IPS DF 6.9 (cell line): ENCODE measurements around the gene LRFN3.

Source experiments
- DNase-seq: peaks from one replicate; pipeline ENCODE4 v3.0.0-alpha.2; 2013; ENCODE audit warnings: low read depth, low spot score
- H3K27ac ChIP-seq: one replicate; pipeline ENCODE4 v1.5.1; 2013; ENCODE audit warnings: low read length, control low read depth
- H3K27me3 ChIP-seq: 2 replicates; pipeline ENCODE4 v1.6.1; 2013; ENCODE audit warnings: mild to moderate bottlenecking, low read length; ENCODE audit not compliant: control insufficient read depth, insufficient read depth
- H3K36me3 ChIP-seq: 2 replicates; pipeline ENCODE4 v1.6.1; 2013; ENCODE audit warnings: low read length; ENCODE audit not compliant: control insufficient read depth, insufficient read depth
- H3K4me1 ChIP-seq: 2 replicates; pipeline ENCODE4 v1.6.1; 2013; ENCODE audit warnings: low read length; ENCODE audit not compliant: control insufficient read depth, insufficient read depth
- H3K4me3 ChIP-seq: 2 replicates; pipeline ENCODE4 v1.5.1; 2013; ENCODE audit warnings: mild to moderate bottlenecking, low read length
- H3K9me3 ChIP-seq: 2 replicates; pipeline ENCODE4 v1.6.1; 2013; ENCODE audit warnings: low read length, inconsistent platforms; ENCODE audit not compliant: control insufficient read depth, insufficient read depth
- WGBS: extraction: QIAGEN DNeasy Blood & Tissue Kit; methylation state at CpG from one replicate; pipeline ENCODE4 v1.1.7; 2013; ENCODE audit warnings: mixed read lengths, missing lambda C conversion rate; ENCODE audit not compliant: insufficient read length, insufficient coverage; 5-methylcytosine and 5-hydroxymethylcytosine counted together

LRFN3 gene

GRCh38 chr19:35897706-35898451, 38.3 kb upstream of the LRFN3 start:
- no peak for DNase-seq
- H3K9me3 ChIP-seq: no peaks in the 10 kb centered on the region
- H3K4me3 ChIP-seq: no peak overlapping the region
- no CpG with 5 or more reads among the region's 13 CpGs for WGBS
- H3K27ac ChIP-seq: no peak overlapping the region
- 0 out of 2 replicates have a peak, but pooled peaks cover 2% of the 10 kb centered on the region for H3K4me1 ChIP-seq
- no peaks in the 10 kb centered on the region for H3K27me3 ChIP-seq
- H3K36me3 ChIP-seq: peaks cover 18% of the 10 kb centered on the region

GRCh38 chr19:35898499-35898809, 37.7 kb upstream of the LRFN3 start:
- H3K4me1 ChIP-seq: peaks cover 5% of the 10 kb centered on the region; the same call in 1 of the 2 replicates
- peaks cover 18% of the 10 kb centered on the region for H3K36me3 ChIP-seq
- H3K27me3 ChIP-seq: no peaks in the 10 kb centered on the region
- H3K27ac ChIP-seq: no peak overlapping the region
- no peaks in the 10 kb centered on the region for H3K9me3 ChIP-seq
- no peak for DNase-seq
- no CpG with 5 or more reads among the region's 17 CpGs for WGBS
- peak overlapping the region; percentile 85; the same call in 1 of the 2 replicates for H3K4me3 ChIP-seq

- no CpG with 5 or more reads among the region's 43 CpGs for WGBS
- H3K27ac ChIP-seq: no peak overlapping the region
- H3K27me3 ChIP-seq: no peaks in the 10 kb centered on the region
- H3K36me3 ChIP-seq: peaks cover 16% of the 10 kb centered on the region
- DNase-seq: peak; percentile 48
- H3K9me3 ChIP-seq: no peaks in the 10 kb centered on the region
- H3K4me3 ChIP-seq: peak overlapping the region; percentile 85
- H3K4me1 ChIP-seq: peaks cover 5% of the 10 kb centered on the region; the same call in 1 of the 2 replicates
These were observed 36.5 kb upstream of the LRFN3 start for GRCh38 chr19:35899547-35900214.

- Histone ChIP-seq H3K4me3 (no peak overlapping the region), H3K36me3 (peaks cover 11% of the 10 kb centered on the region), H3K4me1 (peaks cover 5% of the 10 kb centered on the region; the same call in 1 of the 2 replicates), H3K27ac (no peak overlapping the region), H3K9me3 (no peaks in the 10 kb centered on the region), H3K27me3 (no peaks in the 10 kb centered on the region)
- WGBS: no CpG with 5 or more reads among the region's 2 CpGs
- no peak for DNase-seq
These were observed 35.0 kb upstream of the LRFN3 start for GRCh38 chr19:35901055-35901644.

- Histone ChIP-seq H3K27ac (no peak within 1 kb of the TSS), H3K4me3 (peak within 1 kb of the TSS; percentile 16; the same call in 1 of the 2 replicates)
- DNase-seq: no peak
These were observed 34.1 kb upstream of the LRFN3 start, which contains the start of gene HCST for GRCh38 chr19:35901854-35902661. Gene HCST, plus strand, starts transcription at chr19:35902529. Its CDS starts 65 bp downstream, at chr19:35902594.

GRCh38 chr19:35902870-35903475, 33.2 kb upstream of the LRFN3 start:
- no peaks in the 10 kb centered on the region; the same call in 1 of the 2 replicates for H3K36me3 ChIP-seq
- no peaks in the 10 kb centered on the region for H3K27me3 ChIP-seq
- no peak for DNase-seq
- H3K27ac ChIP-seq: no peak overlapping the region
- WGBS: no CpG with 5 or more reads among the region's 10 CpGs
- peaks cover 6% of the 10 kb centered on the region; the same call in 1 of the 2 replicates for H3K4me1 ChIP-seq
- peak overlapping the region; percentile 16; the same call in 1 of the 2 replicates for H3K4me3 ChIP-seq
- no peaks in the 10 kb centered on the region for H3K9me3 ChIP-seq

More at GRCh38 chr19:35901854-35902661, 34.1 kb upstream of the LRFN3 start, which contains the start of gene HCST:
- H3K36me3 ChIP-seq: peaks cover 4% of the 10 kb centered on the region
- peaks cover 6% of the 10 kb centered on the region; the same call in 1 of the 2 replicates for H3K4me1 ChIP-seq
- no CpG with 5 or more reads among the region's 6 CpGs for WGBS
- no peaks in the 10 kb centered on the region for H3K27me3 ChIP-seq
- H3K9me3 ChIP-seq: no peaks in the 10 kb centered on the region

- no CpG with 5 or more reads among the region's 24 CpGs for WGBS
- no peak overlapping the region for H3K27ac ChIP-seq
These were observed 32.5 kb upstream of the LRFN3 start for GRCh38 chr19:35903550-35904179.

GRCh38 chr19:35904311-35905068, 31.7 kb upstream of the LRFN3 start:
- Histone ChIP-seq H3K36me3 (no peaks in the 10 kb centered on the region), H3K27me3 (no peaks in the 10 kb centered on the region), H3K4me3 (no peak overlapping the region), H3K27ac (no peak overlapping the region), H3K9me3 (no peaks in the 10 kb centered on the region), H3K4me1 (peaks cover 6% of the 10 kb centered on the region)
- no CpG with 5 or more reads among the region's 10 CpGs for WGBS
- DNase-seq: no peak

More at GRCh38 chr19:35903550-35904179, 32.5 kb upstream of the LRFN3 start:
- Histone ChIP-seq H3K4me1 (peaks cover 4% of the 10 kb centered on the region; the same call in 1 of the 2 replicates), H3K36me3 (no peaks in the 10 kb centered on the region), H3K4me3 (peak overlapping the region; percentile 16; the same call in 1 of the 2 replicates), H3K27me3 (no peaks in the 10 kb centered on the region), H3K9me3 (no peaks in the 10 kb centered on the region)
- peak; percentile 54 for DNase-seq

- no peaks in the 10 kb centered on the region for H3K9me3 ChIP-seq
- DNase-seq: no peak
- H3K36me3 ChIP-seq: no peaks in the 10 kb centered on the region
- H3K4me1 ChIP-seq: peaks cover 6% of the 10 kb centered on the region
- no CpG with 5 or more reads among the region's 6 CpGs for WGBS
- no peak overlapping the region for H3K27ac ChIP-seq
- no peaks in the 10 kb centered on the region for H3K27me3 ChIP-seq
- no peak overlapping the region for H3K4me3 ChIP-seq
These were observed 30.9 kb upstream of the LRFN3 start for GRCh38 chr19:35905178-35905727.
